HepG2 (cell line): Measurements from ENCODE around the gene ADGRG1. TPM values are rescaled to one million over a fixed set of nuclear protein-coding genes. Genes with fewer than 3 reads are reported as not detected.

Experiments used
- KDM6A ChIP-seq: IDR thresholded peaks from 2 replicates; pipeline ENCODE4 v1.6.1; 2016; ENCODE audit warnings: low read depth
- MEF2D ChIP-seq: sonication (generic); formaldehyde crosslinking; IDR thresholded peaks from 2 replicates; pipeline ENCODE4 v1.5.1; 2020; ENCODE audit warnings: mild to moderate bottlenecking, missing genetic modification reagents
- MIER3 ChIP-seq: IDR thresholded peaks from 2 replicates; pipeline ENCODE4 v1.6.1; 2016; ENCODE audit warnings: missing compliant biosample characterization, borderline replicate concordance
- NAIF1 ChIP-seq: sonication (generic); formaldehyde crosslinking; IDR thresholded peaks from 2 replicates; pipeline ENCODE4 v1.5.0; 2020; ENCODE audit warnings: mild to moderate bottlenecking, missing genetic modification reagents, borderline replicate concordance
- NPAS2 ChIP-seq: sonication (generic); formaldehyde crosslinking; IDR thresholded peaks from 2 replicates; pipeline ENCODE4 v1.8.0; 2022; ENCODE audit warnings: mild to moderate bottlenecking, missing genetic modification reagents, borderline replicate concordance
- PTBP1 ChIP-seq: fragments of 200-400 bp; formaldehyde crosslinking; IDR thresholded peaks from 2 replicates; pipeline ENCODE4 v1.6.1; 2018; ENCODE audit warnings: low read length, low read depth; ENCODE audit not compliant: poor library complexity, severe bottlenecking
- SIX1 ChIP-seq: sonication (generic); formaldehyde crosslinking; IDR thresholded peaks from 2 replicates; pipeline ENCODE4 v1.4.0; 2020; ENCODE audit warnings: missing genetic modification reagents, borderline replicate concordance
- SOX5 ChIP-seq: IDR thresholded peaks from 2 replicates; pipeline ENCODE4 v1.6.1; 2016; ENCODE audit warnings: borderline replicate concordance
- ZFP37 ChIP-seq: sonication (generic); formaldehyde crosslinking; IDR thresholded peaks from 2 replicates; pipeline ENCODE4 v1.4.0; 2020; ENCODE audit warnings: missing genetic modification reagents, borderline replicate concordance
- ZFX ChIP-seq: sonication (generic); formaldehyde crosslinking; IDR thresholded peaks from 2 replicates; pipeline ENCODE4 v1.4.0; 2020; ENCODE audit warnings: mild to moderate bottlenecking, low read depth, missing genetic modification reagents, moderate library complexity
- ZNF598 ChIP-seq: sonication (generic); formaldehyde crosslinking; IDR thresholded peaks from 2 replicates; pipeline ENCODE4 v1.5.1; 2020; ENCODE audit warnings: mild to moderate bottlenecking, missing genetic modification reagents, borderline replicate concordance
- ZNF672 ChIP-seq: sonication (generic); formaldehyde crosslinking; IDR thresholded peaks from 2 replicates; pipeline ENCODE4 v1.8.1; 2022; ENCODE audit warnings: missing genetic modification reagents
- ZNF790 ChIP-seq: sonication (generic); formaldehyde crosslinking; IDR thresholded peaks from 2 replicates; pipeline ENCODE4 v1.8.0; 2022; ENCODE audit warnings: missing genetic modification reagents, mild to moderate bottlenecking, borderline replicate concordance
- ZSCAN29 ChIP-seq: sonication (generic); formaldehyde crosslinking; conservative IDR thresholded peaks from 2 replicates; pipeline ENCODE4 v1.4.0; 2020; ENCODE audit warnings: mild to moderate bottlenecking, missing genetic modification reagents
- polyA plus RNA-seq, 8 experiments: library from polyadenylated mRNA; depleted of rRNA in 3 of 8; stranded (reverse) in 7 of 8; unstranded in 1 of 8; fragments of >200 nt; fragmentation: Illumina TruSeq in 4 of 8; extraction: Trizol in 4 of 8; gene quantifications; 2 replicates each; pipeline versions ENCODE4 v1.2.1 to v1.2.3, GENCODE V29; 2011 to 2016; ENCODE audit warnings: low read depth in 4 of 8, missing spikeins in 1 of 8, mixed read lengths in 1 of 8; ENCODE audit not compliant: insufficient read depth in 1 of 8
- total RNA-seq, 5 experiments: library from RNA; depleted of rRNA; stranded (reverse); fragments of >200 nt; fragmentation: Illumina TruSeq; extraction: Trizol; gene quantifications; 2 replicates each; pipeline ENCODE4 v1.2.3, GENCODE V29; 2016; ENCODE audit warnings: low read depth in 1 of 5
- TF ChIP-seq, protein P1 (sequence below): sonication (generic); formaldehyde crosslinking; IDR thresholded peaks from 2 replicates; pipeline ENCODE4 v1.4.0; 2020; ENCODE audit warnings: mild to moderate bottlenecking, missing genetic modification reagents
- TF ChIP-seq, protein P2 (sequence below): sonication (generic); formaldehyde crosslinking; IDR thresholded peaks from 2 replicates; pipeline ENCODE4 v1.4.0; 2020; ENCODE audit warnings: mild to moderate bottlenecking, missing genetic modification reagents
- TF ChIP-seq, protein P3 (sequence below): IDR thresholded peaks from 2 replicates; pipeline ENCODE4 v1.6.1; 2012; ENCODE audit warnings: inconsistent platforms
- TF ChIP-seq, protein P4 (sequence below), 2 experiments: sonication (generic) in 1 of 2; formaldehyde crosslinking in 1 of 2; IDR thresholded peaks; 2 replicates each; pipeline versions ENCODE4 v1.4.0 to v1.6.1; 2016 to 2020; ENCODE audit warnings: borderline replicate concordance in 1 of 2, low read depth in 1 of 2, mild to moderate bottlenecking in 1 of 2, missing genetic modification reagents in 1 of 2
- TF ChIP-seq, protein P5 (sequence below): sonication (generic); formaldehyde crosslinking; IDR thresholded peaks from 2 replicates; pipeline ENCODE4 v1.8.1; 2023; ENCODE audit warnings: mild to moderate bottlenecking, missing genetic modification reagents

Gene ADGRG1
- total and polyA plus RNA-seq, 2 of the 13 experiments (the other 11 are each of a cell fraction or from before 2014, with no cell fraction given) = 2.7 to 5.9 TPM

DNA sequence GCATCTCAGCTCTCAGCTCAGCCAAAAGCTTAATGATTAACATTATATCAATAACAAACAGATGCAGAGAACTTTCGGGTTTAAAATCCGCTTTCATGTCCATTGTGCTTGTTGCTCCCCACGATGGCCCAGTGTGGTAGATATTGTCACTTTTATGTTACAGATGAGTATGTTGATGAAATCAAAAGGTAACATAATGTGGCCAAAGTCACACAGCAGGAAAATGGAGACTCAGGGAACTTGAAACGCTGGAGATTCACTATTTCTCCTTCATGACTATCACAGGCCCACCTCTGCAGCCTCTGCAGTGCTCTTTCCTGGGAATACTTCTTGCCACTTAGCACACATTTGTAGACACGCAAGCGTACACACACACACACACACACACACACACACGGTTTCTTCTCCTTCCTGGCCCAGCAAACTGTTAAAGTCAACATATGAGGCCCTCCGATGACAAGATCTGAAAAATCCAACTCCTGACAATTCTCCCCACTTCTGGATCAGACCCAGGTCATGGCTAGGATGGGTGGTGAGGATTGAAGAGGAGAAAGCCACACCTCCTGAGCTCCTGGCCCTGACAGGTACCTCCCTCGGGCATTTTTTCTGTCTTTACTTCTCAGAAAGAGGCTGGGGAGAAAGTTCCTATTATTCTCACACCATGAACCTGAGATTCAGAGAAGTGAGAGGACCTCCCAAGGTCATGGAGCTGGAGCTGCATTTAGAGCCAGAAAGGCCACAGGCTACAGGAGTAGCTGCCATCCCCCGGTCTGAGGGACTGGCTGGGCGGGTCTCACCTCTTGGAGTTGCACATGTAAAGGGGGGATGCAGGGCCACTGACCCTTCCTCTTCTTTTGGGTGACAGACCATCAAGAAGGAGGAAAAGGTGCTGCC lies 75.8 kb downstream of the ADGRG1 start (continued):
- TF ChIP-seq MEF2D (CRISPR knock-in tag) (no peak; the same call in 1 of the 2 replicates), PTBP1 (no peak), NAIF1 (CRISPR knock-in tag) (peak; percentile 46; the same call in 1 of the 2 replicates), ZNF790 (CRISPR knock-in tag) (no peak), ZFP37 (CRISPR knock-in tag) (no peak; the same call in 1 of the 2 replicates), ZFX (CRISPR knock-in tag) (peak; percentile 80), ZNF598 (CRISPR knock-in tag) (no peak), MIER3 (CRISPR knock-in tag) (peak; percentile 44), ZSCAN29 (CRISPR knock-in tag) (peak; percentile 99), ZNF672 (no peak), SOX5 (CRISPR knock-in tag) (peak; percentile 83; the same call in 1 of the 2 replicates), NPAS2 (CRISPR knock-in tag) (no peak), SIX1 (CRISPR knock-in tag) (peak; percentile 27; the same call in 1 of the 2 replicates), KDM6A (CRISPR knock-in tag) (peak; percentile 70; the same call in 1 of the 2 replicates)
- TF ChIP-seq, protein P1, sequence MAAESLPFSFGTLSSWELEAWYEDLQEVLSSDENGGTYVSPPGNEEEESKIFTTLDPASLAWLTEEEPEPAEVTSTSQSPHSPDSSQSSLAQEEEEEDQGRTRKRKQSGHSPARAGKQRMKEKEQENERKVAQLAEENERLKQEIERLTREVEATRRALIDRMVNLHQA = no peak
- TF ChIP-seq, protein P2, sequence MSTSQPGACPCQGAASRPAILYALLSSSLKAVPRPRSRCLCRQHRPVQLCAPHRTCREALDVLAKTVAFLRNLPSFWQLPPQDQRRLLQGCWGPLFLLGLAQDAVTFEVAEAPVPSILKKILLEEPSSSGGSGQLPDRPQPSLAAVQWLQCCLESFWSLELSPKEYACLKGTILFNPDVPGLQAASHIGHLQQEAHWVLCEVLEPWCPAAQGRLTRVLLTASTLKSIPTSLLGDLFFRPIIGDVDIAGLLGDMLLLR (CRISPR knock-in tag) = no peak
- TF ChIP-seq, protein P3, sequence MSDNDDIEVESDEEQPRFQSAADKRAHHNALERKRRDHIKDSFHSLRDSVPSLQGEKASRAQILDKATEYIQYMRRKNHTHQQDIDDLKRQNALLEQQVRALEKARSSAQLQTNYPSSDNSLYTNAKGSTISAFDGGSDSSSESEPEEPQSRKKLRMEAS = peak; percentile 28; the same call in 1 of the 2 replicates
- TF ChIP-seq, protein P4, sequence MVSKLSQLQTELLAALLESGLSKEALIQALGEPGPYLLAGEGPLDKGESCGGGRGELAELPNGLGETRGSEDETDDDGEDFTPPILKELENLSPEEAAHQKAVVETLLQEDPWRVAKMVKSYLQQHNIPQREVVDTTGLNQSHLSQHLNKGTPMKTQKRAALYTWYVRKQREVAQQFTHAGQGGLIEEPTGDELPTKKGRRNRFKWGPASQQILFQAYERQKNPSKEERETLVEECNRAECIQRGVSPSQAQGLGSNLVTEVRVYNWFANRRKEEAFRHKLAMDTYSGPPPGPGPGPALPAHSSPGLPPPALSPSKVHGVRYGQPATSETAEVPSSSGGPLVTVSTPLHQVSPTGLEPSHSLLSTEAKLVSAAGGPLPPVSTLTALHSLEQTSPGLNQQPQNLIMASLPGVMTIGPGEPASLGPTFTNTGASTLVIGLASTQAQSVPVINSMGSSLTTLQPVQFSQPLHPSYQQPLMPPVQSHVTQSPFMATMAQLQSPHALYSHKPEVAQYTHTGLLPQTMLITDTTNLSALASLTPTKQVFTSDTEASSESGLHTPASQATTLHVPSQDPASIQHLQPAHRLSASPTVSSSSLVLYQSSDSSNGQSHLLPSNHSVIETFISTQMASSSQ (IDR thresholded peaks at IDR 0.05; ENCODE audit: low read depth) = peak; percentile 99
- TF ChIP-seq, protein P4 (CRISPR knock-in tag; IDR thresholded peaks at IDR 0.05; ENCODE audit: borderline replicate concordance) = peak; percentile 99
- TF ChIP-seq, protein P5, sequence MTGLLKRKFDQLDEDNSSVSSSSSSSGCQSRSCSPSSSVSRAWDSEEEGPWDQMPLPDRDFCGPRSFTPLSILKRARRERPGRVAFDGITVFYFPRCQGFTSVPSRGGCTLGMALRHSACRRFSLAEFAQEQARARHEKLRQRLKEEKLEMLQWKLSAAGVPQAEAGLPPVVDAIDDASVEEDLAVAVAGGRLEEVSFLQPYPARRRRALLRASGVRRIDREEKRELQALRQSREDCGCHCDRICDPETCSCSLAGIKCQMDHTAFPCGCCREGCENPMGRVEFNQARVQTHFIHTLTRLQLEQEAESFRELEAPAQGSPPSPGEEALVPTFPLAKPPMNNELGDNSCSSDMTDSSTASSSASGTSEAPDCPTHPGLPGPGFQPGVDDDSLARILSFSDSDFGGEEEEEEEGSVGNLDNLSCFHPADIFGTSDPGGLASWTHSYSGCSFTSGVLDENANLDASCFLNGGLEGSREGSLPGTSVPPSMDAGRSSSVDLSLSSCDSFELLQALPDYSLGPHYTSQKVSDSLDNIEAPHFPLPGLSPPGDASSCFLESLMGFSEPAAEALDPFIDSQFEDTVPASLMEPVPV (CRISPR knock-in tag) = 0 out of 2 replicates have a peak, but pooled peaks have one; percentile 51
